NCI-H2196 treated with DMSO at 0.1 percent for 48 hours (cell line): Measurements from ENCODE around the gene SH2D1B.
"Not testable (repeated sequence)": the region's sequence is repeated elsewhere in the genome, so short reads cannot be mapped to it uniquely, and the experiment has no call there.

Experiments
- DNase-seq: peaks from one replicate; lab custom pipeline; 2025; ENCODE audit not compliant: unreplicated experiment; lab: John Stamatoyannopoulos, UW

SH2D1B gene

DNA sequence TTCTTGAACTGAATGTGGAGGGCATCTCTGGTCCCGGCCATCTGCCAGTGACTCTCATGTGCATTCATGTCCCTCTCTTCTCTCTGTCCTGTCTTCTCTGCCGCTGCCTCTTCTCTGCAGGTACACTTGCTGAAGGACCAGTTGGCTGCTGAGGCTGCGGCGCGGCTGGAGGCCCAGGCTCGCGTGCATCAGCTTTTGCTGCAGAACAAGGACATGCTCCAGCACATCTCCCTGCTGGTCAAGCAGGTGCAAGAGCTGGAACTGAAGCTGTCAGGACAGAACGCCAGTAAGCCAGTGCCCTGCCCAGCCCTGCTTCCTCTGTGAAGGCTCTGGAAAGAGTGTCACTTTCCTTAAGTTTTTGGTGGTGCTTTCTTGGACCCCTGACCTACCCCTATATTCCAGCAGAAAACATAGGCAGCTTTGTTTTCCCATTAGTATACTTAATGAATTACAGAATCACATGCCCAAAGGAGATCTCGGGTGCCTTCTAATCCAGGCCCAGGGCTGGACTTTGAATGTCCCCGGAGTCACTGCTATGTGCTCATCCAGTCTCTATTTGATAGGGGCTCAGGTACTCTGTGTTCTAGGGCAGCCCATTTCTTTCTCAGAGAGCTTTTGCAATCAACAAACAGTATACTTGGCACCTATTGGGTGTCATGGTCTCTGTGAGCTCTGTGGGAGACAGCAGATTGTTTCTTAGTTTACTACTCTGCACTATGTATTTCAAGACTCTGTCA is 46.5 kb downstream of the SH2D1B start:
- DNase-seq, result no peak

DNA sequence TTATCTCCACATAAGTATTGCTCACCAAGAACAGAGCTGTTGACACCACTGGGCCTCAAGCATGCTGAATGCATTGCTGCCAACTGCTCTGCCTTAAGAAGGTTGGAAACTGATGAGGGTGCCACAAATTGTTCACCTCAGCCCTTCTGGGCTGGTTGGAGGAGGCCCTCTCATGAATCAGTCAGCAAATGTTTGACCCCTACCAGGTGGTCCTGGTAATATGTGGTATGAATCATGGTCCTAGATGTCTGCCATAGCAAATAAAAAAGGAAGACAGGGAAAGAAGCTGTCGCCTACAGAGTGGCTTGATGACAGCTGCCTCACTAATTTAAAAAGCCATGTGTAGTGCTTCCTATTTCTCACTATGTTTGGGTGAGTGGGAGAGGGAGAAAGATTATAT is 47.4 kb downstream of the SH2D1B start:
- DNase-seq, result no peak

DNA sequence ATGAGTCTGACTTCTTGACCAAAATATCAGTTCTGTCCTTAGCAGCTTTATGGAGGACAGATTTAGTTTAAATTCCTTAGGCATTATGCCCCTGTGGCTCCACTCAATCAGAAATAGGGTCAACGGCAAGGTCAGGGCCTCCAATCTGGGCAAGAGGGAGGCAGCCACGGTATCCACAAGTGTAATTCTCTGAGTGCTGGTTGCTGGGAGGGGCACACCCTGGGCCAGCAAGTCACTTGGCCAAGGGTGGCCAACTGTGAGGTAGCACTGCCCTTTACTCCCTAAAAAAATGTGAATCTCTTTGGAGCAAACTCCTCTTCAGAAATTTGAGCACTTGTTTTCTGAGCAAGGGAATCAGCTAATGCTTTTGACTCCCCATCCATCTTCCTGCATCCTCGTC is 48.1 kb downstream of the SH2D1B start:
- no peak for DNase-seq

DNA sequence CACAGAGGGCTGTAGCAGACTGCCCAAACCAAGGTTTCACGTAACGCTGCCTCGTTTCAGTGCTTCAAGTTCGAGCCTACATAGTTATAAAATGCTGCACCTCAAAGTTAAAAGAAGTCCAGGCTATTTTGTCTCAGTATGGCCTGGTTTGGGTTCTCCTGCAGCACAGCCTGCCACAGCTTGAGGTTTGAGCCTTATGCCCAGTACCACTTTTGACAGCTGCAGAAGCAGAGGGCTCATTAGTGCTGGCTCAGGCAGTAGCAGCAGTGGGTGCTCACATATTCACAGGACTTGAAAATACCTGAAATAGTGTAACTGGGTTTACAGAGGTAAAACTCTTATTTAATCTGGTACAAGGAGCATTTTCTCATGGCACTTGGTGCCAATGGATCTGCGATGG is 50.6 kb downstream of the SH2D1B start:
- no peak for DNase-seq

DNA sequence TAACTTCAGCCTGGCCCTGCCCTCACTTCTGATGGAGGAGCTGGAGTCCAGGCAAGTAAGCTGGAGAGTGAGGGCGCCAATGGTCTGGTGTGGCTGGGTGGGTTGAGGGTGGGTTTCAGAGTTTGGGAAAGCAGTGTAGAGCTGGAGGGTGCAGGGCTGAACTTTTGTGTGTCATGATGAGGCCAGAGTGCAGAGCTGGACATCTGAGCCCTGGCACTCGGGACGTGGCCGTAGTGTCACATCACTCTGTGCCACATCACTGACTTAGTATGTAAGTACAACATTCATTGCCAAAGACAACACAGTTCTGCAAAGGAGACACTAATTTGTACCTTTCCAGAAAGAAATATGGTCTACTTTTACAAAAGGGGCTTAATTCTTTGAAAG is 51.1 kb downstream of the SH2D1B start:
- DNase-seq, result no peak

DNA sequence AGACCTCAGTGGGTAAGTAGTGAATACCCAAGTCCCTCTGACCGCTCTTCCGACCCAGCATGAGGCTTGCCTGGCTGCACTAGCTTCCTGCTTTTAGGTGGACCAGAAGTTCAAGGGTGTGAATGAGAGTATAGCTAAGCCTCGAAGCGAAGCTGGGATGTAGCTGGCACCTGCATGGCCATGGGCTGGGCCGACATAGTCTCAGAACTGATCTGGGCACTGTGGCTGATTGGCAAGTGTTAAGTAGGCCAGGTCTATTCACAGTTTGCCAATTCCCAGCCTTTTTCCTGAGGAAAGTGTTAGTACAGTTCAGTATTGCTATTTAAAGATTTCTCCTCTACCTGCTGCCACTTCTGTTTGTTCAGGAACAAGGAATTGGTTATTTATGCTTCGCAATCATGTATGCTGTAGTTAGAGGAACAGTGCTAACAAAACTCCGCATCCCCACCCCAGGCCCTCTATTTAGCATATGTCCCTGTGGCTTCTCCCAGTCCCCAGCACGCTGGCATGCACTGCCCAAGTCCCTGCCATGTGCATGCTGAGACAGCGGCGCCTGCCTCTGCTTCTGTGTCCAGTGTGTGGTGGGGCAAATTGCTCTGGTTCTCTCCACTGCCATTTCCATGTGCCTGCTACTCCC is 51.6 kb downstream of the SH2D1B start:
- DNase-seq, result no peak

DNA sequence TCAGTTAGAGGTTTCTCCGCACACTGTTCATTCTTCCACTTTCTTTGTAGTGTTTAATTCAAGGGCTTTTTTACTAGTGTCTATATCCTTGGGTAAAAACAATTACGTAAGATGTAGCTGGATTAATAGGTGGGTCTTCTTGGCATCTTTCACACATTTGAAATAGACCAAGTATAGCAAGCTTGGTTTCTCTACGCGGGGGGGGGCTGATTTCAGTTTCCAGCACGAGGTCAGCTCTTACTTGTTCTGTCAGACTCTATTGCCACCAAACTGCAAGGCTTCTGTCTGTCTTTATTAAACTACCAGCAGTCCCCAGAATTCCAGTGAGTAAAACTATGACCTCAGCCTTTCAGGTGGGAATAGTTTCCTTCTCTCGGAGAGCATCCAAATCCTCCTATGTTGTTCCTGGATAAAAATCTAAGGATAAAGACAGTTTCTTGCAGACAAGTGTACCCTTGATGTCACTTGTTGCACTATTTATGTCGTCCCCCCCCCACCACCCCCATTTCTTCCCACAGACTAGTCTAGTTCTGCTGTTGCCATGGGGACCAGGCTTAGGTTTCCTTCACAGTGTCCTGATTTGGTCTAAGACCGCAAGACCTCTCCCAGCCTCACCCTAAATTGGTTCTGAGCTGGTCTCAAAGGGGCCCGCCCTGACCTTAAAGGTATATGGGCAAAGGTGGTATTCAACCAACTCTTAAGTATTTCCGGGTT is 52.3 kb downstream of the SH2D1B start:
- no peak for DNase-seq

DNA sequence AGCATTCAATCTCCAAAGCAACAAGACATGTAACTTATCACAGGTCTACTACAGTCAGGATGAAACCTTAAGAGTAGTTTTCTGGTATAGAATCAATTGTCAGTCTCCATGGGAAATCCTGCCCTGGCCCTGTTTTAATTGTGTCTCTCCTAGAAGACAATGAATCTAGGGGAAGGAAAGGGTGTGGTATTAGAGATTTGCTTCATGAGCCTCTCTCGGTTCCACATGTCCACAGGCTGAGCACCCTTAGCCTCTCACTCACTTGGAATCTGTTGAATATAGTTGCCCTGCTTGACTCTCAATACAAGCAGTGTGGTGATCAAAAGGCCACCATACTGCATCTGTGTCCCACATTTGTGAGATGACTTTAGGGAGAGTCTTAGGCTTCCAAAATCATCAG is 53.0 kb downstream of the SH2D1B start:
- no peak for DNase-seq

DNA sequence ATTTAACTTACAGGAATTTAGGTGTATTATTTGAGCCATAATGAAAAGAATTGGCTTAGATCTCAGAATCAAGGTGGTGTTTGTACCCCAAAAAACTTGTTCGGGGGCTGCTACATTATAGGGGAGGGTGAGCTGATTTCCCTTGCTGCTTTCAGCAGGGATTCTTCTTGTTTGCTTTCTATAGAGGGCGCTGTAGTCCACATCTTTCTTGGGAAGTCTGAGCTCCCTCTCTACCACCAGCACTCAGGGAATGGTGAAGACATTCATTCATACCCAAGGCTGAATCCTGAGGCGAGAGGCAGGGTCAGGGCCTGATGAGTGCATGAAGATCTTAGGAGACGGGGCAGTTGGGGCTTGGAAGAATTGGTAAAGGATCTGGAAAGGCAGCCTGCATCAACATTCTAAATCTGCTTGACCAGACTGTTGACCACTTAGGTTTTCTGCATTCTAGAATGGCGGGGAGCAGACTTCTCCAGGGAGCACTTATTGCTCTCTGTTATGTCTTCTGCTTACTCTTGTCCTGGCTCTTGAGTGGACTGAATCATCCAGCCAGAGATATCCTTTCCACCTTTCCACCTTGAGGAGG is 54.2 kb downstream of the SH2D1B start:
- DNase-seq, result no peak

DNA sequence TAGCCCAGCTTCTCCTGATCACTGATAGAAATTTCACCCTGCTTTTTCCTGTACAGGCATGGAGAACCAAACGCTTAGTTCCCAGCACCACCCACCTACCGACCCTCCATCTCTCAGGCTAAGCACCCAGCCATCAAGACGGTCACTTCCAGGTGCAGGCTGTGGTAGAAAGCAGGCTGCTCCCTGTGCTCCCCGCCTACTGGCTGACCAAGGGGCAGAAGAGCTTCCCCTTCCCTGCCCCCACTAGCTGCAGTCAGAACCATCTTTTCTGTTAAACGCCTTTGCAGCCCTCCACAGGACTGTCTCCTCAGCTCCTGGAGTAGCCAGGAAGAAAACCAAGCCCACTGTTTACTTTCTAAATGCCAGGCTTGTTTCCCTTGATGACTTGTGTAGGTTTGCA is 58.2 kb downstream of the SH2D1B start:
- no peak for DNase-seq

DNA sequence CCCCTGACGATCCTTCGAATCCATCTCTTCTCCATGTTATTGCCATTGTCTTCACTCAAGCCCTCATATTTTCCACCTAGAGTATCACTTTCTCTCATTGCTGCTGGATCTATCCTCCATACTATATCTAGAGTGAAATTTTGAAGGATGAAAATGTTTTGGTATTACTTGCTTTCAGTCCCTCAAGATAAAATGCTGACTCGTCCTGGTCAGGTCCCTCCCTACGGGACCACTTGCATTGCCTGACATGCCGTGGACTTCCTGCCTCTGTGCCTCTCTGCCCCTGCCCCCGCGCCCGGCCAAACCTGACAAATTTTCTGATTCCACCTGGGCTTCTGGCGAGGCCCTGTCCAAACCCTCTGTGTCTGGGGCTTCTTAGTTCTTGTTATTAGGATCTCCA is 58.9 kb downstream of the SH2D1B start:
- DNase-seq, result no peak

DNA sequence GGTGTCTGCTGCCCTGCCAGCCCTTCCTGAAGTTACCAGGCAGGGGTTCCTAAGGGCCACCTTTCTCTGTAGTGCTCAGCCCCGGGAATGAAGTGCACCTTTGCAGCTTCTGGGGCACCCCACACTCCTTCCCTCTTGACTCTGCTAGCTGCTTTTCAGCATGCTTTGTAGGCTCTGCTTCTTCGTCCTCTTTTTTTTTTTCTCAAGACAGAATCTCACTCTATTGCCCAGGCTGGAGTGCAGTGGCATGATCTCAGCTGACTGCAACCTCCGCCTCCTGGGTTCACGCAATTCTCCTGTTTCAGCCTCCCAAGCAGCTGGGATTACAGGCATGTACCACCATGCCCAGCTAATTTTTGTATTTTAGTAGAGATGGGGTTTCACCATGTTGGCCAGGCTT is 60.1 kb downstream of the SH2D1B start:
- DNase-seq, result not testable (repeated sequence)

DNA sequence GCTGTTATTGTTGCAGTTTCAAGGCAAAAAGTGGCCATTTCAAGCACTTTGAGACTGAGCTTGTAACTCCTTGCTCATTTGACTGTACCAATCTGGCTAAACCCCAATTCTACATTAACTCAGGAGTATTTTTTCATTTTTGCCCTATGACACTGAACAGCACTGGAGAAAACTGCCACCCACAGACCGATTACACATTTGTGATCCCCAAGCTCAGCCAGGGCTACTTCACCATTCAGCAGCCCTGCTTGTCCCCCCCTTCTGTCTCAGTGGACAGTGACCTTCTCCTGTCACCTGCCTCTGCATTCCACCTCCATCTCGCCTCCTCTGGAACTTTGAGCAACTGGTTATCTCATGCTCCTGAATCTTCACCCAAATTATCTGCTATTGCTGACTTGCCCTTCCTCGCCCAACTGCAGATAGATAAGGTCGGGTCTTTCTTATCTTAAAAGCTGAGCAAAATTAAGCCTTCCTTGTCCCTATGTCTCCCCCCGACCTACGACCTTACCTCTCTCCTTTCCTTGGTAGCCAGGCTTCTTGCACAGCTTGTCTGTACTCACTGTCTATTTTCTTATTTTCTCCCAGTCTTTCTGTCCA is 60.6 kb downstream of the SH2D1B start:
- DNase-seq, result no peak

DNA sequence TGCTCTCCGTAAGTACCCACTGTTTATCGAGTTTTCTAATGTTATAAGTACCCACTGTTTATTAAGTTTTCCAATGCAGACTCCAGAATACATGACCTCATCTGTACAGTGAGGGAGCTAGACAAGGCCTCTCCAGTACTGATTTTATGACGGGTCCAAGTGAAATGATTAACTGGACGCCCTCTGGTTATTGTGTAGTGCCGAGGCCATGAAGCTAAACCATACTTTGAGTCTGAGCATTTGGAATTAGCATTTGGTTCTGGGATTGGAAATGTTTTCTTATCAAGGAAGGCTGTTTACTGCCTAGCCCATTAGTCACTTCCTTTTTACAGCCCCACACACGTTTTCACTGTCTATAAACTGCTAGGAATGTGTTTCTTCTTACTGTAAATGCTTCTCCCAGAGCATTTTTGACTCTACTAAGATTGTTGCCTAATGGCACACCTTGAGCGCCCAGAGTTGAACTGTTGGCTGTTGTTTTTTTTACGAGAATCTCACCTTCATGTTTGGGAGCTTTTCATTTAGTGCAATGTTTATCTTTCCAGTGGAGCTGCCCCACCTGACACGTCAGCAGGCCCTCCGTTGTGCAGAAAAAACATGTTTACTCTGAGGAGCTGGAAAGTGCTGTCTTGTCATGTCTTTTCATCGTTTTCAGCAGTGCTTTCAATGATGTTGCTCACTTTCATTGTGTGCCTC is 62.2 kb downstream of the SH2D1B start:
- no peak for DNase-seq

DNA sequence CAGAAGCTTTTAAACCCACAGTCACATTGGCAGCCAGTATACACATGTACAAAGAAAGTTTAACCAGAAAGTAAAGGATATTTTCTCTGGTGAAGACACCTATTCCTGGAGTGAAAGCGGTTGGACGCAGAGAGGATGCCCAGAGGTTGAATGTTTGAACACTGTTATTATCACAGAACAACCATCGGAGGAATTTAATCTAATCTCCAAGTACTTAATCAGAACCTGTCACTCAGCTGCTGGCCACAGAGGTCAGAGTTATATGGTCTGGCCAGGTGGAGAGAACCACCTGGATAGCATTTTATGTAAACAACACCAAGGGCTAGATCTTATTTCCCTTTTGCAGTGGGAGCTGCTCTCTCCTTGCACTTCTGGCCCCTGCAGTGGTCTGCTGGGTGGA is 64.7 kb downstream of the SH2D1B start:
- no peak for DNase-seq
